Astrocyte of the cerebellum (primary cell): ENCODE data around the gene CRYGD.
"Not testable (repeated sequence)": the region's sequence is repeated elsewhere in the genome, so short reads cannot be mapped to it uniquely, and the experiment has no call there.

ENCODE experiments used
- DNase-seq: peaks from one replicate; pipeline ENCODE4 v3.0.0-alpha.2; 2011; ENCODE audit warnings: low read depth
- H3K4me3 ChIP-seq: 2 replicates; pipeline ENCODE4 v1.5.1; 2011; ENCODE audit warnings: mild to moderate bottlenecking, low read depth, low read length, moderate library complexity
- CTCF ChIP-seq: IDR thresholded peaks from 2 replicates; pipeline ENCODE4 v1.5.1; 2012; ENCODE audit warnings: low read length, low read depth, moderate library complexity, mild to moderate bottlenecking; ENCODE audit errors: missing control alignments
- in situ Hi-C: cut with HindIII; loops from 2 replicates; pipeline ENCODE4 v1.10.0; 2017; ENCODE audit warnings: low sequenced_read_pairs

Gene CRYGD

GRCh38 chr2:208118918-208119317, 5.4 kb downstream of the CRYGD start:
- in situ Hi-C loops: no loop called here
- TF ChIP-seq CTCF: no peak
- DNase-seq: no peak
- H3K4me3 ChIP-seq: no peak overlapping the region

GRCh38 chr2:208117390-208117789, 6.9 kb downstream of the CRYGD start:
- in situ Hi-C loops, H3K4me3 ChIP-seq, DNase-seq: not testable (repeated sequence)

- H3K4me3 ChIP-seq: no peak overlapping the region
- TF ChIP-seq CTCF: no peak
- in situ Hi-C loops: no loop called here
- no peak for DNase-seq
Observed at GRCh38 chr2:208112969-208113368, 11.4 kb downstream of the CRYGD start.

GRCh38 chr2:208112273-208112745, 12.0 kb downstream of the CRYGD start:
- in situ Hi-C loops, DNase-seq, H3K4me3 ChIP-seq: not testable (repeated sequence)

- in situ Hi-C loops: no loop called here
- TF ChIP-seq CTCF: no peak
- DNase-seq: no peak
- no peak overlapping the region for H3K4me3 ChIP-seq
Observed at GRCh38 chr2:208103616-208104015, 20.7 kb downstream of the CRYGD start.

- H3K4me3 ChIP-seq: no peak overlapping the region
- in situ Hi-C loops: no loop called here
- DNase-seq: peak; percentile 16
- peak; percentile 48 for TF ChIP-seq CTCF
Observed at GRCh38 chr2:208101716-208102631, 22.4 kb downstream of the CRYGD start.

- TF ChIP-seq CTCF: no peak
- no peak for DNase-seq
- in situ Hi-C loops: no loop called here
- no peak overlapping the region for H3K4me3 ChIP-seq
Observed at GRCh38 chr2:208099682-208100470, 24.4 kb downstream of the CRYGD start.

GRCh38 chr2:208098701-208099100, 25.6 kb downstream of the CRYGD start:
- DNase-seq, in situ Hi-C loops, H3K4me3 ChIP-seq: not testable (repeated sequence)
